BLaER1 treated with 17β-estradiol and CSF1 and Interleukin-3, amounts not matched to agents 10 nM and 100 nM (cell line): ENCODE results near the gene ARHGAP36.
A peak's percentile ranks its signal among the peaks of the same experiment; 100 is the strongest.

Source experiments
- H3K27ac ChIP-seq, 11 experiments: shearing (Covaris generic); formaldehyde crosslinking; 2 replicates each; pipeline ENCODE4 v1.8.1; 2022
- H3K27me3 ChIP-seq, 11 experiments: shearing (Covaris generic); formaldehyde crosslinking; 2 replicates each; pipeline ENCODE4 v1.8.1; 2022
- H3K36me3 ChIP-seq, 11 experiments: shearing (Covaris generic); formaldehyde crosslinking; 2 replicates each; pipeline ENCODE4 v1.8.1; 2022
- H3K4me1 ChIP-seq, 10 experiments: shearing (Covaris generic); formaldehyde crosslinking; 2 replicates each; pipeline ENCODE4 v1.8.1; 2022
- H3K4me2 ChIP-seq, 11 experiments: shearing (Covaris generic); formaldehyde crosslinking; 2 replicates each; pipeline ENCODE4 v1.8.1; 2022
- H3K4me3 ChIP-seq, 10 experiments: shearing (Covaris generic); formaldehyde crosslinking; 2 replicates each; pipeline ENCODE4 v1.8.1; 2022
- H3K9ac ChIP-seq, 11 experiments: shearing (Covaris generic); formaldehyde crosslinking; 2 replicates each; pipeline ENCODE4 v1.8.1; 2022
- H3K9me3 ChIP-seq, 11 experiments: shearing (Covaris generic); formaldehyde crosslinking; replicated peaks in 1 of 11; 2 replicates each; pipeline ENCODE4 v1.8.1; 2022
- H4K20me1 ChIP-seq, 11 experiments: shearing (Covaris generic); formaldehyde crosslinking; 2 replicates each; pipeline ENCODE4 v1.8.1; 2022
- Cebpa-rat ChIP-seq, 11 experiments: shearing (Covaris generic); IDR thresholded peaks; 2 replicates each; pipeline ENCODE4 v1.8.1; 2022

Gene ARHGAP36

DNA sequence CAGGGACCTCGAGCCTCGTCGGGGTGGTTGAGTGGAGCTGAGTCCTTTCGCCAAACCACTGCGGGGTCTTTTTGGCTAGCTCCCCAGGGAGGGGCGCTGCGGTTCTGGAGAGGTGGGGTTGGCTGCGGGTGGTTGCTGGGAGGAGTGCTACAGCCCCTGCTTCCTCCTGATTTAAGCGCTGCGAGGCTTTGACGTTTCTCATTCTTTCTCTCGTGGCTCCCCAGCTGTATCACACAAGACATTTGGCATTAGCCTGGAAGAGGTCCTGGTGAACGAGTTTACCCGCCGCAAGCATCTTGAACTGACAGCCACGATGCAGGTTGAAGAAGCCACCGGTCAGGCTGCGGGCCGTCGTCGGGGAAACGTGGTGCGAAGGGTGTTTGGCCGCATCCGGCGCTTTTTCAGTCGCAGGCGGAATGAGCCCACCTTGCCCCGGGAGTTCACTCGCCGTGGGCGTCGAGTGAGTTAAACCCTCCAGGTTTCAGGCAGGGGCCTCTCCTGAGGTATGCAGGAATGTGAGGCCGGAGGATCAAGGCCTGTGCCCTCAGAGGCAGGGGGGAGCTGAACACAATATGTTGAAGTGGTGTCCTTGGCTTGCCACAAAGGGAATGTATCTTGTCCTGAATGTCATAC lies 25.5 kb downstream of the ARHGAP36 start:
- Histone ChIP-seq H3K4me1 (no peaks in the 10 kb centered on the region), H3K27ac (no peak overlapping the region), H3K9ac (no peak overlapping the region), H3K4me3 (no peak overlapping the region), H4K20me1 (peaks cover 0 to 5% (median 0%) of the 10 kb centered on the region in 11 experiments; a peak in 1 of 22 replicates), H3K9me3 (peaks cover 0 to 42% (median 18%) of the 10 kb centered on the region in 11 experiments; a peak in 19 of 22 replicates), H3K4me2 (no peak overlapping the region), H3K36me3 (no peaks in the 10 kb centered on the region), H3K27me3 (peaks cover 81 to 100% (median 95%) of the 10 kb centered on the region in 11 experiments)
- no peak for TF ChIP-seq Cebpa-rat (IDR thresholded peaks at IDR 0.05)

DNA sequence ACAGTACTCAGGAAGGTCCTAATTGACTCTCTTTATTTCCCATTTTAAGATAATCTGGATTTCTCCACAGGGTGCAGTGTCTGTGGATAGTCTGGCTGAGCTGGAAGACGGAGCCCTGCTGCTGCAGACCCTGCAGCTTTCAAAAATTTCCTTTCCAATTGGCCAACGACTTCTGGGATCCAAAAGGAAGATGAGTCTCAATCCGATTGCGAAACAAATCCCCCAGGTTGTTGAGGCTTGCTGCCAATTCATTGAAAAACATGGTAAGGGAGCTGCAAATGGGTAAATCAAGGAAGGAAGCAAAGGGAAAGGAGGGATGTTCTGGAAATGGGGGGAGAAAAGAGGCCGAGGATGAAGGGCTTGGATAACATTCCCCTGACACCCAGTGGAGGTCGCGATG lies 26.0 kb downstream of the ARHGAP36 start:
- Histone ChIP-seq H3K9ac (no peak overlapping the region), H3K9me3 (peaks cover 0 to 42% (median 18%) of the 10 kb centered on the region in 11 experiments; a peak in 19 of 22 replicates), H3K27me3 (peaks cover 81 to 100% (median 95%) of the 10 kb centered on the region in 11 experiments), H3K27ac (no peak overlapping the region), H3K4me1 (no peaks in the 10 kb centered on the region), H3K36me3 (no peaks in the 10 kb centered on the region), H3K4me2 (no peak overlapping the region), H3K4me3 (no peak overlapping the region), H4K20me1 (peaks cover 0 to 5% (median 0%) of the 10 kb centered on the region in 11 experiments; a peak in 1 of 22 replicates)
- peak in 5 of 11 experiments; percentile 11 to 50 (median 19); a peak in 2 of 22 replicates for TF ChIP-seq Cebpa-rat (IDR thresholded peaks at IDR 0.05)

DNA sequence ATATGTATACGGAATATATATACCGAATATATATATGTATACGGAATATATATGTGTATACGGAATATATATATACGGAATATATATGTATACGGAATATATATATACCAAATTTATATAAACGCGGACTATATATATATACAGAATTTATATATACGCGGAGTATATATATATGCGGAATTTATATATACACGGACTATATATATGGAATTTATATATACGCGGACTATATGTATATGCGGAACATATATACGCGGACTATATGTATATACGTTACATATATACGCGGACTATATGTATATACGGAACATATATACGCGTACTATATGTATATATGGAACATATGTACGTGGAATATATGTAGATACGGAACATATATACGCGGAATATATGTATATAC lies 78.6 kb downstream of the ARHGAP36 start:
- Histone ChIP-seq H3K9me3 (peaks cover 0 to 10% (median 0%) of the 10 kb centered on the region in 11 experiments; a peak in 2 of 22 replicates), H3K27me3 (peaks cover 20 to 50% (median 37%) of the 10 kb centered on the region in 11 experiments; a peak in 20 of 22 replicates), H3K4me2 (no peak overlapping the region), H4K20me1 (no peaks in the 10 kb centered on the region), H3K4me1 (no peaks in the 10 kb centered on the region), H3K9ac (no peak overlapping the region), H3K4me3 (no peak overlapping the region), H3K36me3 (no peaks in the 10 kb centered on the region), H3K27ac (no peak overlapping the region)
- TF ChIP-seq Cebpa-rat (IDR thresholded peaks at IDR 0.05): no peak

DNA sequence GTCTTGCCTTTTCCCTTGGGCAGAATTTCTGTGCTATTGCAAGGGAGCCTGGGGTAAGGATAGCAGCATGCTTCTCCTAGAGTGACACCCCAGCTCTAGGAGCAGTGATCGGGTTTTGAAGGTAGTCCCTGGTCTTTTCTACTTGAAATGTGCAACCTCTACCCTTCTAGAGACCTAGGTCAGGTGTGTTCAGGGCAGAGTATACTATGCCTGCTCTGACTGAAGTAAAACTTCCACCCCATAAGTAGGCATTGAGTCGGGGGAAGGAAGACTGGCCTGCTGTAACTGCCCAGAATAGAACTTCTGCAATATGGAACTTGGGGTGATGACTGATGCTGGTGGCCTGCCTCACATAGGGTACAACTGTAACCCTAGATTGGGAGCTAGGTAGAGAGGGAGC lies 80.9 kb downstream of the ARHGAP36 start:
- no peak for TF ChIP-seq Cebpa-rat (IDR thresholded peaks at IDR 0.05)
- Histone ChIP-seq H3K36me3 (no peaks in the 10 kb centered on the region), H3K27ac (no peak overlapping the region), H4K20me1 (no peaks in the 10 kb centered on the region), H3K4me3 (no peak overlapping the region), H3K9me3 (peaks cover 0 to 17% (median 9%) of the 10 kb centered on the region in 11 experiments; a peak in 8 of 22 replicates), H3K9ac (no peak overlapping the region), H3K4me2 (no peak overlapping the region), H3K27me3 (peaks cover 37 to 57% (median 51%) of the 10 kb centered on the region in 11 experiments), H3K4me1 (no peaks in the 10 kb centered on the region)
